Epithelial cell of esophagus (primary cell): ENCODE measurements around the gene PCNT.
"Not testable (repeated sequence)": the region's sequence is repeated elsewhere in the genome, so short reads cannot be mapped to it uniquely, and the experiment has no call there.

ENCODE experiments used
- DNase-seq: peaks from one replicate; pipeline ENCODE4 v3.0.0; 2010; ENCODE audit warnings: low read depth
- H3K4me3 ChIP-seq: 2 replicates; pipeline ENCODE4 v1.5.1; 2011; ENCODE audit warnings: mild to moderate bottlenecking, low read length, control low read depth
- TF ChIP-seq, protein P1 (sequence below): IDR thresholded peaks from 2 replicates; pipeline ENCODE4 v1.5.1; 2011; ENCODE audit warnings: low read depth, mild to moderate bottlenecking, low read length, control low read depth, inconsistent platforms; ENCODE audit not compliant: insufficient read depth; ENCODE audit errors: missing control alignments

Gene PCNT

DNA sequence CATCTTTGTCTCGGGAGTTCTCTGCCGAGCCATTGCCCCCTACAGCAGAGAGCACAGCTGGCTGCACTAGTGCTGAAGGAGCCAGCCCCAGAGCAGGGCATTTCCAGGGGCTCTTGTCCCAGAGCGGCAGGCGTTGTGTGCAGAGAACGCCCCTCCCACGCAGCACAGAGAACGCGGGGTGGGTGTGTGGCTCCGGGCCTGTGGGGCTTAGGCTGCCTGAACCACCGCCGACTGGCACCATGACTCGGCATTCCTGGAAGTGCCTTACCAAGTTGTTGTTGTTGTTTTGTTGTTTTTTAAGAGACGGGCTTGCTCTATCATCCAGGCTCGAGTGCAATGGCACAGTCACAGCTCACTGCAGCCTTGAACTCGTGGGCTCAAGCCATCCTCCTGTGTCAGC is 119.0 kb downstream of the PCNT start:
- TF ChIP-seq, protein P1, sequence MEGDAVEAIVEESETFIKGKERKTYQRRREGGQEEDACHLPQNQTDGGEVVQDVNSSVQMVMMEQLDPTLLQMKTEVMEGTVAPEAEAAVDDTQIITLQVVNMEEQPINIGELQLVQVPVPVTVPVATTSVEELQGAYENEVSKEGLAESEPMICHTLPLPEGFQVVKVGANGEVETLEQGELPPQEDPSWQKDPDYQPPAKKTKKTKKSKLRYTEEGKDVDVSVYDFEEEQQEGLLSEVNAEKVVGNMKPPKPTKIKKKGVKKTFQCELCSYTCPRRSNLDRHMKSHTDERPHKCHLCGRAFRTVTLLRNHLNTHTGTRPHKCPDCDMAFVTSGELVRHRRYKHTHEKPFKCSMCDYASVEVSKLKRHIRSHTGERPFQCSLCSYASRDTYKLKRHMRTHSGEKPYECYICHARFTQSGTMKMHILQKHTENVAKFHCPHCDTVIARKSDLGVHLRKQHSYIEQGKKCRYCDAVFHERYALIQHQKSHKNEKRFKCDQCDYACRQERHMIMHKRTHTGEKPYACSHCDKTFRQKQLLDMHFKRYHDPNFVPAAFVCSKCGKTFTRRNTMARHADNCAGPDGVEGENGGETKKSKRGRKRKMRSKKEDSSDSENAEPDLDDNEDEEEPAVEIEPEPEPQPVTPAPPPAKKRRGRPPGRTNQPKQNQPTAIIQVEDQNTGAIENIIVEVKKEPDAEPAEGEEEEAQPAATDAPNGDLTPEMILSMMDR: no peak
- no peak overlapping the region for H3K4me3 ChIP-seq
- no peak for DNase-seq

DNA sequence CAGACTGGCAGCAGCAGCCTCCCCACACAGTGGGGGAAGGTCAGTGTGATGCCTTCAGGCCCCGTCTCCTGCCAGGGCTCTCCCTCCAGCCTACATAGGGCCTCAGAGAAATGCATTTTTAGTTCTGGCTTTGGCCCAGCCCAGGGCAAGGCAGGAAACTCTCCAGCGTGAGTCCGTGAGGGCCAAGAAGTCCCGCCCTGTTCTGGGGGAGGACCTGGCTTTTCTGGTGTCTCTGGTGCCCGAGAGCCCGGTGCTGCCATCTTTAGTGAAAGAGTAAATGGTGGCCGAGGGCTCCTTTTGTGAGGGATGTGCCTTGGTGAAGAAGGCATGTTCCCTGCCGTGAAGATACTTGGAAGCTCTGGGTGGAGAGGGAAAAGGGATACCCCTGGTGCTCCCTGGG is 120.0 kb downstream of the PCNT start:
- DNase-seq: no peak
- TF ChIP-seq, protein P1: no peak
- H3K4me3 ChIP-seq: no peak overlapping the region

DNA sequence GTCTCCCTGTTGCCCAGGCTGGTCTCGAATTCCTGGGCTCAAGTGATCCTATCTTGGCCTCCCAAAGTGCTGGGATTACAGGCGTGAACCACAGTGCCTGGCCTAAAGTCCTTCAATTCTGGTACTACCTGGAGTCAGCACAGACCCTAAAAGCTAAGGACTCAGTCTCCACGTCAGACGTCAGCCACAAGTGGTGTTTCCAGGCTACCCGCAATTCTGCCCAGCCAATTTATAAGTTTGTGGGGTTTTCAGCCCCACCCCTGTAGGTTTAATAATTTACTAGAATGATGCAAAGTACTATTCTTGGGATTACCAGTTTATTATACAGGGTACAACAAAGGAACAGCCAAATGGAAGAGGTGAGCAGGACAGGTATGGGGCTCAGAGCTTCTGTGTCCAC is 124.2 kb downstream of the PCNT start:
- no peak for DNase-seq
- TF ChIP-seq, protein P1: no peak
- H3K4me3 ChIP-seq: no peak overlapping the region

DNA sequence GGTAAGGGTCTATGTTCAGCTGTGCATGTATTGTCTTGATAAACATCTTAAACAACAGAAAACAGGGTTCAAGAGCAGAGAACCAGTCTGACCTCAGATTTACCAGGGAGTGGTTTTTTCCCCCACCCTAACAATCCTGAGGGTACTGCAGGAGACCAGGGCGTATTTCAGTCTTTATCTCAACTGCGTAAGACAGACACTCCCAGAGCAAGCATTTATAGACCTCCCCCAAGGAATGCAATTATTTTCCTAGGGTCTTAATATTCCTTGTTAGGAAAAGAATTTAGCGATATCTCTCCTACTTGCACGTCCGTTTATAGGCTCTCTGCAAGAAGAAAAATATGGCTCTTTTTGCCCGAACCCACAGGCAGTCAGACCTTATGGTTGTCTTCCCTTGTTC is 124.9 kb downstream of the PCNT start:
- DNase-seq: not testable (repeated sequence)

DNA sequence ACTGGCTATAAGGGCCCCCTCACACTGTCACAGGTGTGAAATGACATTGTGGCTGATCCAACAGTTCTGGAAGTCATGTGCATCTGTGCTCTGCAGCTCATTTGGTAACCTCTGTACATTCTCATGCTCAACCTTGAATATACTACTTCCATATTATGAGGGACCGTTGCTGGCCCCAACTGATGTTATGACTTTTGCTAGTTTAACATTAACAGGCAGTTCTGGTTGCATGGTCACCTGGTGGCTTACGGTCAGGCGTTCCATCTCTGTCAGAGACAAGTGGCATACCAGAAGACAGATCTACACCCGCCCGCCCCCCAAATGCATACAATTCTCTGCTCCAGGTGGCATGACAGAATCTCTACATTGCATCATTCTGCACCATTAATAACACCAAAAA is 128.8 kb downstream of the PCNT start:
- H3K4me3 ChIP-seq: no peak overlapping the region
- TF ChIP-seq, protein P1: no peak
- DNase-seq: no peak

More for the DNA sequence above, 124.9 kb downstream of the PCNT start:
- not testable (repeated sequence) for H3K4me3 ChIP-seq

DNA sequence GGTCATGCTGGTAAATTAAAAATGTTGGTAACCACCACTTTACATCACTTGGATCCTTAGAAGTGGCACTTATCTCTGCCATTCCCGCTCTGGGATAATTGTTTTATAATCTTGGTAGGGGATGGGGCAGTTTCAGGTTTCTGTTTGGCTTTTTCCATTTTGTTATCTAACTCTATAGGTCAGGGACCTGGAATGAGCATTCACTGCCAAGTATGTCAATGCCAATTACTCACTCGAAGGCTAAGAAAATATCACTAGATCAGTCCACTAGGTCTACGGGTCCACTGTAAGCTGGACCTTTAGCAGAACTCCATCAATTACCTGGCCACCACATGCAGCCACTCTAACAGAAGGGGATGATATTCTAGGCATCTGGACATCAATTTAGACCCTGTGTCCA is 130.2 kb downstream of the PCNT start:
- no peak for DNase-seq
- H3K4me3 ChIP-seq: no peak overlapping the region
- TF ChIP-seq, protein P1: no peak

DNA sequence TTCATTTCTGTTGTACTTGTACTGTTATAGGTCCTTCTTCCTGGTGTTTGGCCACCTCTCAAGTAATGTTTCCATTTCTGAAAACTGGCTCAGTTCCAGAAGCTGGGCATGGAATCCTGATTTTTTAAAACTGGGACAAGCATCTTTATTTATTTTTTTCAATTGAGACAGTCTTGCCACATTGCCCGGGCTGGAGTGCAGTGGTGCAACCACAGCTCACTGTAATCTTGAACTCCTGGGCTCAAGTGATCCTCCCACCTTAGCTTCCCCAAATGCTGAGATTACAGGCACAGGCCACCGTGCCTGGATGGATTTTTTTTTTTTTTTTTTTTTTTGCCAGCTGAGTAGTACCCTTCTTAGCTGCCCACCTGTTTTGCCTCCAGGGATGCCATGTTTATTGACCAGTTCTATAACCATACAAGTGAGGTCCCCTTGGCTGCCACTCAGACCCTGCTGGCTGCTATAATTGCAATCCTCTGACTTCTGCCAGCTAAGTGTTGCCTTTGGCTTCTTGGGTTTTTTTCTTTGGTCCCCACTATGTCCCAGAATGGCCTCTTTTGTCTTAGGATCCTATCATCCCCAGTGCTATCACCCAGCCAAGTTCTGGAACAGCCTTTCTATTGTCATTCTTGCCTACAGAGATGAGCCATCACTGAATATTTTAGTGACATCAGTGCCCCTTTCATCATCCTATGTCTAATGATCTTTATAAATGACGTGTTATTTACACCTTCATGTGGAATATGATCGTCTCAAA is 130.9 kb downstream of the PCNT start:
- DNase-seq: no peak
- H3K4me3 ChIP-seq: no peak overlapping the region
- TF ChIP-seq, protein P1: no peak
